Esophagus squamous epithelium (tissue), 5 donors: Measurements from ENCODE around the gene NUDT1. TPM values are rescaled to one million over a fixed set of nuclear protein-coding genes. Genes with fewer than 3 reads are reported as not detected.

Experiments
- DNase-seq: peaks from one replicate; lab custom pipeline; 2025; lab: John Stamatoyannopoulos, UW
- H3K27ac ChIP-seq, 4 donors: fragments of 200-600 bp; sonication (generic); one replicate each; pipeline ENCODE4 v1.5.1; 2016 to 2019; ENCODE audit warnings: mild to moderate bottlenecking in 1 of 4
- H3K27me3 ChIP-seq, 4 donors: fragments of 200-600 bp; sonication (generic); 1 replicate in 3 of 4; 2 replicates in 1 of 4; pipeline versions ENCODE4 v1.5.1 to v1.6.0; 2017 to 2021; ENCODE audit warnings: antibody characterized with exemption in 1 of 4
- H3K36me3 ChIP-seq, 3 donors: fragments of 200-600 bp; sonication (generic); one replicate each; pipeline ENCODE4 v1.5.1; 2016 to 2019
- H3K4me1 ChIP-seq, 3 donors: fragments of 200-600 bp; sonication (generic); one replicate each; pipeline ENCODE4 v1.5.1; 2017 to 2019
- H3K4me3 ChIP-seq, 4 donors: fragments of 200-600 bp; sonication (generic); 1 replicate in 3 of 4; 2 replicates in 1 of 4; pipeline ENCODE4 v1.5.1; 2016 to 2019; ENCODE audit warnings: mild to moderate bottlenecking in 2 of 4, moderate library complexity in 1 of 4
- H3K9me3 ChIP-seq, 3 donors: fragments of 200-600 bp; sonication (generic); one replicate each; pipeline ENCODE4 v1.5.1; 2016 to 2019
- POLR2A ChIP-seq, 4 donors: fragments of 450-650 bp; IDR thresholded peaks; one replicate each; pipeline ENCODE4 v1.6.1; 2017; ENCODE audit warnings: antibody characterized with exemption in 4 of 4, mild to moderate bottlenecking in 4 of 4, moderate library complexity in 3 of 4
- WGBS, 2 donors: methylation state at CpG; one replicate each; pipeline ENCODE4 v1.1.5; 2018; 5-methylcytosine and 5-hydroxymethylcytosine counted together
- intact Hi-C: fragments of 100-400 bp; cut with DNase I; formaldehyde crosslinking; loops from one replicate; pipeline ENCODE4 v1.15.0; 2022
- total RNA-seq, 4 donors: library from RNA; depleted of rRNA; stranded (reverse); fragments of >200 nt; gene quantifications; one replicate each; pipeline ENCODE4 v1.1.0, GENCODE V29; 2016
- TF ChIP-seq, protein P1 (sequence below), 6 experiments: fragments of 450-650 bp in 4 of 6; fragments of 200-600 bp in 2 of 6; sonication (generic) in 2 of 6; IDR thresholded peaks; one replicate each; pipeline ENCODE4 v1.5.1; 2016 to 2019; ENCODE audit warnings: antibody characterized with exemption in 6 of 6, mild to moderate bottlenecking in 4 of 6, moderate library complexity in 4 of 6
- donor health status: DM: yes; HTN: yes; CAD: no.

Gene NUDT1
- total RNA-seq, 4 donors from 2014 or later, result 16.3 to 51.7 (median 28.2) TPM

GRCh38 chr7:2196381-2197378 is 45.3 kb upstream of the NUDT1 start:
- TF ChIP-seq, protein P1, sequence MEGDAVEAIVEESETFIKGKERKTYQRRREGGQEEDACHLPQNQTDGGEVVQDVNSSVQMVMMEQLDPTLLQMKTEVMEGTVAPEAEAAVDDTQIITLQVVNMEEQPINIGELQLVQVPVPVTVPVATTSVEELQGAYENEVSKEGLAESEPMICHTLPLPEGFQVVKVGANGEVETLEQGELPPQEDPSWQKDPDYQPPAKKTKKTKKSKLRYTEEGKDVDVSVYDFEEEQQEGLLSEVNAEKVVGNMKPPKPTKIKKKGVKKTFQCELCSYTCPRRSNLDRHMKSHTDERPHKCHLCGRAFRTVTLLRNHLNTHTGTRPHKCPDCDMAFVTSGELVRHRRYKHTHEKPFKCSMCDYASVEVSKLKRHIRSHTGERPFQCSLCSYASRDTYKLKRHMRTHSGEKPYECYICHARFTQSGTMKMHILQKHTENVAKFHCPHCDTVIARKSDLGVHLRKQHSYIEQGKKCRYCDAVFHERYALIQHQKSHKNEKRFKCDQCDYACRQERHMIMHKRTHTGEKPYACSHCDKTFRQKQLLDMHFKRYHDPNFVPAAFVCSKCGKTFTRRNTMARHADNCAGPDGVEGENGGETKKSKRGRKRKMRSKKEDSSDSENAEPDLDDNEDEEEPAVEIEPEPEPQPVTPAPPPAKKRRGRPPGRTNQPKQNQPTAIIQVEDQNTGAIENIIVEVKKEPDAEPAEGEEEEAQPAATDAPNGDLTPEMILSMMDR (IDR thresholded peaks at IDR 0.05), result no peak
- TF ChIP-seq POLR2A (IDR thresholded peaks at IDR 0.05), result no peak
- WGBS, 2 donors, result 82 to 85% methylated on average over 10 to 16 of the region's 32 CpGs
- DNase-seq, result no peak
- intact Hi-C loops, result no loop called here
- H3K27me3 ChIP-seq, result no peaks in the 10 kb centered on the region
- H3K36me3 ChIP-seq, result peaks cover 0 to 56% (median 9%) of the 10 kb centered on the region in 3 donors
- no peak overlapping the region for H3K4me3 ChIP-seq
- H3K27ac ChIP-seq, result no peak overlapping the region
- peaks cover 0 to 15% (median 5%) of the 10 kb centered on the region in 3 donors for H3K4me1 ChIP-seq
- no peaks in the 10 kb centered on the region for H3K9me3 ChIP-seq

- Histone ChIP-seq H3K4me3 (no peak overlapping the region), H3K9me3 (no peaks in the 10 kb centered on the region), H3K36me3 (peaks cover 0 to 64% (median 9%) of the 10 kb centered on the region in 3 donors), H3K27ac (no peak overlapping the region), H3K4me1 (peaks cover 0 to 15% (median 5%) of the 10 kb centered on the region in 3 donors), H3K27me3 (no peaks in the 10 kb centered on the region)
- DNase-seq, result no peak
- WGBS, 2 donors, result 80 to 90% methylated on average over 15 to 19 of the region's 21 CpGs
- TF ChIP-seq, protein P1 (IDR thresholded peaks at IDR 0.05), result no peak
- TF ChIP-seq POLR2A (IDR thresholded peaks at IDR 0.05), result no peak
- intact Hi-C loops, result no loop called here
Measured at GRCh38 chr7:2197436-2198155, 44.4 kb upstream of the NUDT1 start.

DNA sequence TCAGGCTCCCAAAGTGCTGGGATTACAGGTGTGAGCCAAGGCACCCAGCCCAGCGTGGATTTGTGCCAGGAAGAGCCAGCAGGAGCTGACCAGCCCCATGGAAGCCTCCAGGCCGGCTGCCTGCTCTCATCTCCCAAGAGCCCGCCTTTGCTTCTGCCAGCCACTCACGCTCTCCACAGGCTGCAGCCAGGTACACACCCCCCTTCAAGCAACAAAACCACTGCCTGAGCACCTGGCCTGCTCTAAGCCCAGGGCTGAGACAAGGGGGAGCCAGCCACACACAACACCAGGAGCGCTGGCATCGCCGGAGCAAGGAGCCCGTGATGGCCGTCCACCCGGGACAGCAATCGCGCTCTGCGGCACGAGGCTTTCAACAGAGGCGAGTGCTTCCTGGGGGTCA is 43.8 kb upstream of the NUDT1 start:
- Histone ChIP-seq H3K27me3 (no peaks in the 10 kb centered on the region), H3K9me3 (no peaks in the 10 kb centered on the region), H3K36me3 (peaks cover 0 to 70% (median 9%) of the 10 kb centered on the region in 3 donors), H3K4me3 (no peak overlapping the region), H3K27ac (no peak overlapping the region), H3K4me1 (peaks cover 0 to 15% (median 5%) of the 10 kb centered on the region in 3 donors)
- WGBS, 2 donors, result 100% methylated on average over 1 of the region's 15 CpGs; no CpG with 5 or more reads in 1 of the 2 donors
- no peak for DNase-seq
- TF ChIP-seq, protein P1 (IDR thresholded peaks at IDR 0.05), result no peak
- intact Hi-C loops, result no loop called here

- intact Hi-C loops, result no loop called here
- TF ChIP-seq POLR2A (IDR thresholded peaks at IDR 0.05), result no peak
- TF ChIP-seq, protein P1 (IDR thresholded peaks at IDR 0.05), result no peak
- no peaks in the 10 kb centered on the region for H3K27me3 ChIP-seq
- peaks cover 0 to 15% (median 5%) of the 10 kb centered on the region in 3 donors for H3K4me1 ChIP-seq
- no peak for DNase-seq
- no peak overlapping the region for H3K27ac ChIP-seq
- no peak overlapping the region for H3K4me3 ChIP-seq
- 65 to 100% methylated on average over 1 to 3 of the region's 10 CpGs for whole genome bisulfite sequencing, 2 donors
- H3K9me3 ChIP-seq, result no peaks in the 10 kb centered on the region
- peaks cover 0 to 75% (median 9%) of the 10 kb centered on the region in 3 donors for H3K36me3 ChIP-seq
Measured at GRCh38 chr7:2198760-2199159, 43.3 kb upstream of the NUDT1 start.
